HG03342 (cell line): ENCODE data around the gene SLC40A1.

Source experiments
- ATAC-seq: cut with Tn5 transposase; IDR thresholded peaks from one replicate; pipeline ENCODE4 v1.9.1; 2021; ENCODE audit warnings: mild to moderate bottlenecking, moderate library complexity; ENCODE audit not compliant: unreplicated experiment

SLC40A1 gene

DNA sequence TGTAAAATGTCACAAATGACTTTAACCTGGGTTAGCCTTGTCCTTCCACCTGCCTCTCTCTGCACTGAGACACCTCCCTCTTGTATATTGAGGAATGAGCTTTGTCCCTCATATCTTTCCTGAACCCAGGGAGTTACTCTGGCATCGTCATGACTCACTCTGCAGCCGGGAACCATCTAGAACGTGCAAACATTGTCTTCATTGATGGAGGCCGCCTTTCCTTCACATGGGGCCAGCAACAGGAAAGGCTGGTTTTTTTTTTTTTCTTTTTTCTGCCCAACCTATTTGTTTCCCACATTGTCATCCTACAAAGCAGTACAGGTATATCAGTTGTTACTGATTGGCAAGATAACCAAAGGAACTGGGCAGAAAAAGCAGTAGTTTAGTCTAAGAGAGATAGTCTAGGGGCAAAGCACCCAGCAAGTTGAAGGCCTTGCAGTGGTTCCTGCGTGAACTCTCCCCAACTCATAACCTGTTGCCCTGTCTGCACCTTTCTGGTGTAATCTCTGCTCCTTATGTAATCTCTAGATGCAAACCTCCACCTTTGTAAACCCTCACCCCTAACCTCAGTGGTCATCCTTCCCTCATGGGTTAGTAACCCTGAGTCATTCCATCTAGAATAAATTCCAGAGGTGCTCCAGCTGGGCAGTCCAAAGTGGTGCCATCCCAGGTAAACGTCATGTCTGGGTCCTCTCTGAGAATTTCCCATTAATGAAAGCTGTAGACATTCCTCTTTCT, 38.3 kb downstream of the SLC40A1 start:
- ATAC-seq: no peak

DNA sequence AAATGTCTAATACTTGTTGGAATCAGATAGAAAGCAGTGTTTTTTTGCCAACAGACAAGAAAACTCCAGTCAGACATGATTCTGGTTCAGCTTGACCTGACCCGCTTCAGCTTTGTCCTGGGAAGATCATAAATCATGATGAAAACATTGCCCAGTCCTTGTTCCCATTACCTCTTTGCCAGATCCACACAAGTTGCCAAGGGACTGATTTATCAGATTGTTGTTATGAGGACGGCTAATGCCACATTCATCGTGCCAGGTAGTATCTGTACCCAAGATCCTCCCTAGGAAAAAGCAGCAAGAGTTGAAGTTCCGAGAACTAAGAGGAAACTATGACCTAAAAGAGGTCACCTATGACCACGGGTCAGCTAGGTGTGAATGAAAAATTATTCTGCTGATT, 39.0 kb downstream of the SLC40A1 start:
- no peak for ATAC-seq

DNA sequence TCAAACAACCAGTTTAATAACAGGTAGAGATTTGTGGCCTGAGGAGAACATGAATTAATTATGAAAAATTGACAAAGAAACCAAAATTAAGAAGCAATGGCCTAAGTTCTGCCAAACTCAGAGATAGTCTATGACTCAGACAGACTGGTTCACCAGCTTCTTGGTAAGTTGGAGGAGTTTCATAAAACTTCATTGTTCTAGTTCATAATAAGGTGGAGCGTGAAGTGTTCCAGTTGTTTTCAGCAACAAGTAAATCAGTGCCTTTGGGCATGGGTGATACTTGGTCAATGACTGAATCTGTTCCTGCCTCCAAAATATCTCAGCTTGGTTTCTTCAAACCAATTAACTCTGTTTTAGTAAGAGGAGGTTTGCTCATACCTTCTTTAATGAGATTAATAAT, 40.0 kb downstream of the SLC40A1 start:
- ATAC-seq: no peak

DNA sequence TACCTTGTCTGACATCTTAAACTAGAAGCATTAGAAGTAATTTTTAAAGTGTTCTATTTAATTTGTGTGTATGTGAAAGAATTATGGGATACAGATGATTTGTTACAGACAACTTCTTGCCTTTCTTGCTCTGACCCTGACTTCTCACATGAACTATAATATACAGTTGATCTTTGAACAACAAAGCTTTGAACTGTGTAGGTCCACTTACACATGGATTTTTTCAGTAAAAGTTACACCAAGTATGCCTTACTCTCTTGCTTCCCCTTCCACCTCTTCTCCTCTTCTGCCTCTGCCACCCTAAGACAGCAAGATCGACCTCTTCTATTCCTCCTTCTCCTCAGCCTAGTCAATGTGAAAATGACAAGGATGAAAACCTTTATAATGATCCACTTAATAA, 42.2 kb downstream of the SLC40A1 start:
- no peak for ATAC-seq

DNA sequence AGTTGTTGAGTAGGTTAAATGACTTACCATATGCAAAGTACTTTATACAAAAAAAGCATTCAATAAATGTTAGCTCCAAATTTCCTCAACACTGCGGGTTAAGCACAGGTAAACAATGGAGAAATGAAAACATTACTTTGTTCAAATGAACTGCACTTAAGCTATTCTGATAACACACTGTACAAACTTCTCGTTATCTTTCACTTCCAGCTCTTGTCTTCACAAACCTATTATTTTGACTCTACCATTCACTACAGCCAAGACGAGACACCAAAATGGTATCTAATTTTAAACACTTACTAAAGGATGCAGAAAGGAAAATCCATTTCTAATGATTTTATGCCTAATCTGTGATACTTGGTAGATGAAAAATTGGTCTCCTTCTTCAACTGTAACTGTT, 43.8 kb downstream of the SLC40A1 start:
- ATAC-seq: no peak

DNA sequence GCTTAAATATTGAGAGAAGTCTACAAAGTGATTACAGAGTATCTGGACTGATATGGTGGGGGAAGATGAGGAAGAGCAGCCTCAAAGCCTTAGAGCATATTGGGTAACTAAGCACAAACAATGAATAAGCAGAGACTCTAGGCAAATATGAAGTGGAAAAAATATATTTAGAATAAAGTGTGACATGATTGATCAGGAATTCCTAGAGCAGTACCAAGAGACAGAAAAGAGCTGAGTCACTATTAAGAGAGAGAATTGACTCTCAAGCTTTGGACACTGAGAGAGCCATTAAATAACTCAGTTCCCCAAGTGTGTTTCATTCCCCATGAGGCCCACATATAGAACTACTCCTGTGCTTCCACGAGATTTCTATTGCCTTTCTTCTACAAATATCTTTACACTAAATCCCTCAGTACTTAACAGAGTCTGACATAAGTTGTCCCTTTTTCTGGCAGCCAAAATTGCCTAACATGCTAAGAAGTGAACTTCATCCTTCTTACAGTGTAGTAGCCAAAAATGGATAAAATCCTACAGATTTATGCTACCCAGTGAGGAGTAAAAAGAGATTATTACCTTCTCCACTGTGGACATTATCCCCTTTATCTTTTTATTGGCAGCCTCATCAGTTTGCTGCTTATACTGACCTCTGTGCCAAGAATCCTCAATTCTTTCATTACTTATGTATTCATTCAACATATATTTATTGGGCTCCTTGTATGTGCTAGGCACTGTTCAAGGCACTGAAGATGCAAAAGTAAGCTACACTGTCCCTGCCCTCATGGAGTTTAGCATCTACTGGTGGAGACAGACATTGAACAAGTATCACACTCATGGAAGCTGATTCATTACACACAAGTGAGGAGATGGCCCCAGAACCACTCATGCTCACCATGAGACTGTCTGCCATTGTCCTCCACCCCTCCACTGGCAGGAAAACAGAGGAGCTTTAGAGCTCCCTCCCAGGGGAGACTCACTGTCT, 45.4 kb downstream of the SLC40A1 start:
- ATAC-seq: no peak

DNA sequence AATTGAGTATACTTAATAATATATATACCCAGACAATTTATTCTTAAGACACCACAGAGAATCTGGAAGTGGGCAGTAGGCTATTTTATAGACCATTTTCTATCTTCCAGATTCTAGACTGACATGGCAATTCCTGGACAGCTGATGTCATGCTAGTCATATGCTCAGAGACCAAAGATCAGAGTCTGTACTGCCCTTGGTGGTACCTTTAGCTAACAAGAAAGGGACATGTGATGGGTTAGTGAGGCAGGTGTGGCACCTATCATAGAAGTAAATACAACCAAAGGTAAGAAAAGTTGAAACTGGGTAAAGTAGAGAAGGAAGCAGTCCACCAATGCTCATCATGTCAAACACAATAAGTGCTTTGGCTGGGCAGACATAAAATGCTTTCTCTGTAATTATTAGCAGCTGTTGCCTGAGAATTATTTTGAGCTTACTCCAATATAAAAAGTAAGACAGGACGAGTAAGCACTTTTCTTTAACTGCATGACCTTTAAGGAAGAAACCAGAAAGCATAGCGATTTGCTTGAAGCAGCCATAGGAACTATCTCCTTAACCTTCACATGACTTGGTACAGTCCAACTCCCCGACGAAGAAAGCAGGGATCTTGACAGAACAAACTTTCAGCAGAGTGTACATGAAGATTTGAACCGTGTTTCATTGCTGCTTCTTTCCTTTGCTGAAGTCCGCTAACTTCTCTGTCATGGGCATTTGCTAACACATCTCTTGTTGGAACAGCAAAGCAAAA, 47.1 kb downstream of the SLC40A1 start:
- no peak for ATAC-seq

DNA sequence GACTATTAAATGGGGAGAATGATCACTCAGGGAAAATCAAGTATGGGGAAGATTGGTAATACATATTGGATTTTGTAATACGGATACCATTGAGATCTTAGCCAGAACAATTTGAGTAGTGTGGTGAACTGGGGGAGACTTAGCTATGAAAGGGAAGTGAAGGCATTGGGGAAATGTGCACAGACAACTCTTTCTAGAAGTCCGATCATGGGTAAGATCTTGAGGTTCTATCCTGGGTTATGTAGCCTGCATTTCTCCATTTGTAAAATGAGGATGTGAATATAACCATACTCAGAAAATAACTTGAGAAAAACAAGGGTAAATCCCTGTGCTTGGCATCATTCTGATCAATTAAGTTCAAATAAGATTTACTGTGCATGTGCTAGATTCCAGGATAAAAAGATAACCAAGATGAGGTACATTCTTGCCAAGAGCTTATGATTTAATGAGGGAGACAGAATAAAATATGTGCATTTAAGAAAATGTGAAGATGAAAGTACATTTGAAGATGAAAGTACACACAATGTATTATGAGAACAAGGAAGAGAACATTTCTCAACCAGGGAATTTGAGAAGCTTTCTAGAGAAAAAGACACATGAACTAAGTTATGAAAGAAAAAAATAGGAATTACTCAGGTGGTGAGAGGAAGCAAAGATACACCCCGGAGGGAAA, 49.5 kb downstream of the SLC40A1 start:
- ATAC-seq: no peak

DNA sequence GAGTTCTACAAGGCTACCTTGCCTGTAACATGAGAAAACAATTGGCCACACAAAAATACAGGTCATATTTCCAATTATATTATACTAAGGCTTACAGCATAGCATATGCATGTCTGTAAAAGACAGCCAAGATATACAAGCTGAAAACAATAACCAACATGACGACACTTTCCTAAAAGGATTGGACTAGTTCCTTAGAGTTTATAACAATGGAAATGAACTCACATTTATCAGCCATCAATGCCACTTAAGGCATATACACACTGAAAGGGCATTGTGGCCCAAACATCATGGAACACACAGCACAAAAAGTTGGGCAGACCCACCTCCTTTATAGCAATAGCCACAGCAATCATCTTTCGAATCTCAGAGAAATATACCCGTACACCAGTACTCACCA, 52.0 kb downstream of the SLC40A1 start:
- ATAC-seq: no peak

DNA sequence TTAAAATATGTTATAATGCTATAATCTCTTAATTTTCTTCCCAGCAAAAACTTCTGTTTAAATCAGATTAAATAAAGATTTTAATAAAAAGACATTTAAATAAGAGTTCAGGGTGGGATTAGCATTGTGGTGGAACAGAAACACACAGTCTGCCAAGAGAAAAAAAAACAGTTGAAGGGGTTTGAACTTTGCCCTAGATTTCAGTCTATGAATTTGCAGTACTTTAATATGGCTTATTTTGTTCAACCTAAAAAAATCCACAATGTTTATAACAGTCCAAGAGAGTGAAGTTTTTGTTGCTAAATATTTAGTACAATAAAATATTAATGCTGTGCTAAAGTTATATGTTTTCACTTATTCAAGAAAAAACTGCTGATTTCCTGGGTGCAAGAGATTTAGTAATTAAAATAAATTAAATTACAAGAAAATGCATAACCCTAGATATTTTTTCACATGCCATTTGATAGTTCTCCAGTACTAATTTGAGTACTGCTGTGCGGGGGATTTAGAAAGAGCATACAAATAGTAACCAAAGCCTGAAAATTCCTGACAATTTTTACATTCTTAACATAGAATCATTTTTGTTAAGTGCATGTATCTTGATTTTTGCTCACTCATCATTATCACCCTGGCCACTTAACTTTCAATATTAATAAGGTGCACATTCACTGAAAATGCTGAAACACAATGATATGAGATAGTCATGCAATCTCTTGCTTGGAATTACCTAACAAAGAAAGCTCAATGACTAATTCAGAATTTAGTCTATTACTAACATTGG, 52.6 kb downstream of the SLC40A1 start:
- no peak for ATAC-seq

DNA sequence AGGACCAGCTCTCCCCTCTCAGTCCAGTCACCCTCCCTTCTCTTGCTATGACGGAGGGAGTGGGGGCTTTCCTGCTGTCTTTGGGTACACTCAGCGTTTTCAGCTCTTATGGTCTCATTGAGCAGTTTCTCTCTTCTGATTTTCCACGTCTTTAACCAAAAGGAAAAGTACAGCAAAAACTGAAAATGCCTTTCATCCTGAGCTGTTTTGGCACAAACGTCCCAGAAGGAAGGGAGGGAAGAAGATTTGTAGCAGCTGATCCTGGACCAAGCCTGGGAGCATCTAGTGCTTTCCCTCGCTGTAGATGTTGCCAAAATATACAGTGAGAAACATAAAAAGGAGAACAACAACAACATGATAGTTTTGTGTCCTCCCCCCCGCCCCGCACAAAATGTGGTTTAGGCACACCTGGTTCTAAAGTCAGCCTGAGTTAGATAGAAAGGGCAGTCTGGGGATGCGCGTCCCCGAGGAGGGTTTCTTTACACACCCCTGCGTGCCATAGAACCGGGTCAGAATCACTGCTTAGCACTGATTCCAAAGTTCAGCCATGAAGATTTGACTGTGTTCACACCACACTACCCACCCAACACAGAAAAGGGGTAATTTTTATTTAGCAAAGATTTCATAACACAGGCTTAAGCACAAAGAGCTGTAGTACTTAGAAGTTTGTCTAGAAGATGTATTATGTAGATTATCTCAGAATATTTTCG, 53.4 kb downstream of the SLC40A1 start:
- ATAC-seq: no peak

DNA sequence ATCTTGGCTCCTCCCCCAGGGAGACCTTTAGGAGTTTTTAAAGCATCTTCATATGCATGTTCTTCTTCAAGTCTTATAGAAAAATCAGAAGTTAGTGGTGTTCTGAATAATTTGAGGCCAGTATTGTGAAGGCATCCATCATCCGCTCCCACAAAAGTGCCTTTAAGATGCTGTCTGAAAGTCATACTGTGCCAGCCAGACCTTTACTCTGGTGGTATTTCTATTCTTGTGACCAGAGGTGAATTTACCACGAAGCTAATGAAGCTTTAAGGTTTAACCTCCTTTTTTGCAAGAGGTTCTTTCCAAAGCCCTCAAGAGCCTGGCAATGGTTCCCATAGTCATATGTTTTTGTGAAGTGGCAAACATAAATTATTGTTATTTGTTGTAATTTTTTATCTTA, 54.3 kb downstream of the SLC40A1 start:
- ATAC-seq: no peak

DNA sequence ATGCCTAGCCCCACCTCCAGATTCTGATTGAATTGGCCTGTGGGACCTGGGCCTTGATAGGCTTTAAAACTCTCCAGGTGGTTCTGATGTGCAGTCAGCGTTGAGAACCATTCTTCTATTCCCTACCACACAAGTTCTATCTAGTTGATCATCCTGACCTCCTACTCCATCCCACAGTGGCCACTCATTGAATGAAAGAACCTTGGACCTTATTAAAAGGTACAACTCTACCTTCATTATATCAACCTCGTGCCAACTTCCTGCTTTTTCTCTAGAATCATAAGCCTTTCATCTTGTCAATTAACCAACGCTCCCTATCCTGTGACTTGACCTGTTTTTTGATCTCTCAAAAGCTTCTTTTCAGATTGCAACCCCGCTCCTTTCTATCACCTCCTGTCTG, 55.8 kb downstream of the SLC40A1 start:
- ATAC-seq: no peak

DNA sequence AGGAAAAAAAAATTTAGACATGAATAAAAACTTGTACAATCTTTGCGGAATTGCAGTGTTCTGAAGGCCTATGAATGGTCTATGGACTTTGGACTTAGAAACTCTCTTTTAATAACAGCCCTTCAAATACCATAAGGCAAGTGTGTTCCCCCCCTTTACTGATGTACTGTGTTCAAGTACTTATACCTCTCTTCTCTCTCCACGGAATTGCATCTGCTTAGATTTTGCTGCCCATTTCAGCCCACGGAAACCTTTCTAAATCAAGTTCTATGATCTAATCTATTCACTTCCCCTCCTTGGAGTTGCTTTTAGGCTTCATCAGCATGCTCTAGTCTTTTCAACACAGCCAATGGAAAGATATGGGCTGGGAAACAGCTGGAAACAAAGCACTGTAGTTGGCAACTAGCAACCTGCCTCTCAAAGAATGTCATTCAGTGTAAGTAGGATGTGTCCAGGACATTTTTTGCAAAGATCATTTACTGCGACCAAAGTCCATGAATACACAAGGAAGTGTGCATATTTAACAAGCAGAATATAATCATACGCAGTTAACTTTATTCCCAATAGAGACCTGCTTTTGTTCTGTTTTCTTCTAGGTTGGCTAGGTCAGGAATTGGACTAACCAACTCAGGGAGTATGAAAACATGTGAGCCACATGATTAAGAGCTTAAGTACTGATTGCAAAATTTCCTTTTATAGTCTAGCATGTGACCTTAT, 58.0 kb downstream of the SLC40A1 start:
- no peak for ATAC-seq

DNA sequence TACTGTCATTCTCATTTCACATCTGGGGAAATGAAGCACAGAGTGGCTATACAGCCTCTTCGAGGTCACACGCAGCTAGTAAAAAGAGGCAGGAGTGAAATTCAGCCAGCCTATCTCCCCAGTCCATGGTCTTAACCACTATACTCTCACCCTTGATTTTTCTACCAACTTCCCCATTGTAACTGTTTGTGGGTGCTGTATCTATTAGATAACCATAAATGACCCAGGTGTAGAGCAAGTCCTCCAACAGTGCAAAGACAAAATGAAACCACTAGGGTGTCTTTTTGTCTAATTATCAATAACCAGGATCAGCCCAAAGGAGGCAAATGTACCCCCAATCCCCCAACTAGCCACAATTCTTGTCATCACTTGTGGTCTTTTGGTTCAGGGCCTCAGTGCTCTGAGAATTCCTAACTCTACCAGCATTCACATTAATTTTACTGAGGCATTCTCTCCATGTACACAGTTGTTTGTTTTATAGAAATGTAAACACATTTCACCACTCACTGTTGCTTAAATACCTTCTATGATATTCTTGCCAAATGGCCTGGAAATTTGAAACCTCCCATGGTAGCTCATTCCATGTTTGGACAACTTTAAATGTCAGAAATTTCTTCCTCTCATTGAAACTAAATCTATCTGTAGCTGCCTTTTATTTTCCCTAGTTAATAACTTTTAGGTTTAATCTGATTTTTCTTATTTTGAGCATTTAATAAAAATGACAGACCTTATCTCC, 58.7 kb downstream of the SLC40A1 start:
- peak; percentile 53 for ATAC-seq

DNA sequence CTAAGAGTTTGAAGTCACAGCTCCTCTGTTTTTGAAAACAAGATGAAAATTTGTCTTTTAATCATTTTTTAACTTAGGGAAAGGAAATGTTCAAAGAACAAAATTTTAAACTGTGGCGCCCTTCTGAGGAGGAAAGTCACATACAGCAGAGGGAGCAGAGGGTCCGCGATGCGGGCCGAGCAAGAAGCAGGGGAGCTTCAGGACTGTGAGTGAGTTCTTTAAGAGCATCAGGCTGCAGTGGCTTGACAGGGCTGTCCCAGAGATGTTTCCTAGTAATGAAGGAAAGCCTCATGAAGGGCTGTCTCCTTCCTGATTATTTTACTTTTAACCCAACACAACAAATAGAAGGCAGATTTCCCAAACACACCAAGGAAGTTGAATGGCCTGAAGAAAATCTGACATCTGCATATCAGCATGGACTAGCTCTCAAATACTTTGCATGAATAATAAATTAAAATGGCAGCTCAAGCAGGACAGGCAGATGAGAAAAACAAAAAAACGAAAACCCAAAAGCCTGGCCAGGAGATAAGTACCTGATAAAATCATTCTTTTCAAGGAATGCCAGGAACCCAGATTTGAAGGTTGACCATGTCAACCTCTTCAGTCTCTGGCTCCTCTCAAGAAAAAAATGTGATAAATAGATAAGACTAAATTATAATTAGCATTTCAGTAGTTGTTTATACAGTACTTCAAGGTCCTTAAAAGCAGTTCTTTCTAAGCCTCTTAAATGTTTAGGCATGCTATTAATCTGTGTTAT, 60.8 kb downstream of the SLC40A1 start:
- no peak for ATAC-seq

DNA sequence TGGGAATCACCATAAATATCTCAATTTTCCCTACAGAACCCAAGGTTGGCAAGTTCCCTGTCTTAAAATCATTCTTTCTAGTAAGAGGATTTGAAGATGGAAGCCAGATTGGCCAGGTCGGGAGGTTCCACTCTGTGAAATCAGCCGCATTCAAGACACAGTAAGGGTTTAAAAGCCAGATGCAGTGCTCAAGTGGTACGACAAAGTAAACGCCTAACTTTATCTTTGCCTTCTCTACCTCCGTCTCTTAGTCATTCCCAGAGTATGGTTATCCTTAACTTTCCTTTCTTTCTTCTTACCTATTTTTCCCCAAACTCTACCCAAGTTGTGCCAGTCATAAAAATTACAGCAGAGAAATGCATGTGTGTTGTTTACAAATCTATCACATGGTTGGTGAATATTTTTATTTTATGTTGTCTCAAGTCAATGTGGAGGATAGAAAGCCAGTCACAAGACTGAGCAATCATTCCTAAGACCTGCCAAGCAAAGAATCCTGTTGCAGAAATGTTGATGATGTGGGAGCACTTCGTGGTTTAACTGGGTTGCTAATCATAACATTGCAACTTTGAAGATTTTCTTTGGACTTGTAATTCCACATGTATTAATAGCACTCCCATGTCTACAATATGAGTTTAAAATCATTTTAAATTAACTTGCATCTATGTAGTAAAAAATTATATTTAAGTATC, 62.6 kb downstream of the SLC40A1 start:
- ATAC-seq: no peak
